Measurements from ENCODE around the gene PCP2. TPM values are rescaled to one million over a fixed set of nuclear protein-coding genes. Genes with fewer than 3 reads are reported as not detected.

PCP2 gene
- total RNA-seq, 1 experiment from 2014 or later = 1.9 TPM

- intact Hi-C loops (cut with micrococcal nuclease; ENCODE audit: unreplicated experiment) = no loop called here
- Histone ChIP-seq H3K27me3 (replicated peaks; ENCODE audit: control insufficient read depth, insufficient read depth, low read length) (no peaks in the 10 kb centered on the region), H3K4me3 (ENCODE audit: low read depth, low read length) (no peak overlapping the region), H3K36me3 (ENCODE audit: control insufficient read depth, insufficient read depth, low read length) (no peaks in the 10 kb centered on the region; the same call in none of the 2 replicates), H3K9me3 (no peaks in the 10 kb centered on the region), H3K4me1 (no peaks in the 10 kb centered on the region)
- no peak for DNase-seq
- TSS peak; percentile 49 for BruUV-seq (replicated peaks)
- Mint-ChIP-seq H3K9me3 (ENCODE audit: unreplicated experiment) (no peaks in the 10 kb centered on the region), H3K36me3 (ENCODE audit: insufficient read depth, unreplicated experiment) (peaks cover 70% of the 10 kb centered on the region), H3K4me1 (ENCODE audit: low read depth, unreplicated experiment) (no peaks in the 10 kb centered on the region), H3K27me3 (ENCODE audit: insufficient read depth, unreplicated experiment) (no peaks in the 10 kb centered on the region), H3K4me3 (ENCODE audit: unreplicated experiment) (no peak overlapping the region), H3K27ac (ENCODE audit: unreplicated experiment) (no peak overlapping the region)
- ChIA-PET CTCF (no interaction called here), POLR2A (no interaction called here)
- TF ChIP-seq CTCF (IDR thresholded peaks at IDR 0.05; ENCODE audit: insufficient read depth in 1 of 2, low read depth in 1 of 2, low read length in 1 of 2, severe bottlenecking in 1 of 2, unreplicated experiment in 1 of 2) = no peak
These were observed 21.8 kb downstream of the PCP2 start for GRCh38 chr19:7611541-7612279.

GRCh38 chr19:7610491-7611240 is 22.9 kb downstream of the PCP2 start:
- no peaks in the 10 kb centered on the region for H3K9me3 ChIP-seq
- intact Hi-C loops (cut with micrococcal nuclease; ENCODE audit: unreplicated experiment) = no loop called here
- ChIA-PET POLR2A (no interaction called here), CTCF (interaction anchor here (2.0 kb wide), 1 partner anchor 42 kb away, joined by 4 read pairs; no protein-coding TSS in a partner anchor)
- Mint-ChIP-seq H3K36me3 (ENCODE audit: insufficient read depth, unreplicated experiment) (peaks cover 66% of the 10 kb centered on the region), H3K27ac (ENCODE audit: unreplicated experiment) (no peak overlapping the region), H3K4me1 (ENCODE audit: low read depth, unreplicated experiment) (no peaks in the 10 kb centered on the region), H3K4me3 (ENCODE audit: unreplicated experiment) (no peak overlapping the region), H3K9me3 (ENCODE audit: unreplicated experiment) (peaks cover 3% of the 10 kb centered on the region), H3K27me3 (ENCODE audit: insufficient read depth, unreplicated experiment) (no peaks in the 10 kb centered on the region)
- no peak overlapping the region for H3K4me3 ChIP-seq (ENCODE audit: low read depth, low read length)
- TF ChIP-seq CTCF (IDR thresholded peaks at IDR 0.05; ENCODE audit: insufficient read depth in 1 of 2, low read depth in 1 of 2, low read length in 1 of 2, severe bottlenecking in 1 of 2, unreplicated experiment in 1 of 2) = no peak
- no peaks in the 10 kb centered on the region for H3K4me1 ChIP-seq
- BruUV-seq (replicated peaks) = no TSS peak
- no peaks in the 10 kb centered on the region; the same call in none of the 2 replicates for H3K36me3 ChIP-seq (ENCODE audit: control insufficient read depth, insufficient read depth, low read length)
- no peaks in the 10 kb centered on the region for H3K27me3 ChIP-seq (replicated peaks; ENCODE audit: control insufficient read depth, insufficient read depth, low read length)
- DNase-seq = no peak

- no peak for DNase-seq
- no peak for TF ChIP-seq CTCF (IDR thresholded peaks at IDR 0.05; ENCODE audit: insufficient read depth in 1 of 2, low read depth in 1 of 2, low read length in 1 of 2, severe bottlenecking in 1 of 2, unreplicated experiment in 1 of 2)
- H3K4me3 ChIP-seq (ENCODE audit: low read depth, low read length) = no peak overlapping the region
- H3K4me1 ChIP-seq = no peaks in the 10 kb centered on the region
- Mint-ChIP-seq H3K4me3 (ENCODE audit: unreplicated experiment) (no peak overlapping the region), H3K9me3 (ENCODE audit: unreplicated experiment) (peaks cover 11% of the 10 kb centered on the region), H3K36me3 (ENCODE audit: insufficient read depth, unreplicated experiment) (peaks cover 70% of the 10 kb centered on the region), H3K27me3 (ENCODE audit: insufficient read depth, unreplicated experiment) (no peaks in the 10 kb centered on the region), H3K27ac (ENCODE audit: unreplicated experiment) (no peak overlapping the region), H3K4me1 (ENCODE audit: low read depth, unreplicated experiment) (no peaks in the 10 kb centered on the region)
- intact Hi-C loops (cut with micrococcal nuclease; ENCODE audit: unreplicated experiment) = no loop called here
- H3K36me3 ChIP-seq (ENCODE audit: control insufficient read depth, insufficient read depth, low read length) = no peaks in the 10 kb centered on the region; the same call in none of the 2 replicates
- H3K27me3 ChIP-seq (replicated peaks; ENCODE audit: control insufficient read depth, insufficient read depth, low read length) = no peaks in the 10 kb centered on the region
- CTCF ChIA-PET = no interaction called here
- no peaks in the 10 kb centered on the region for H3K9me3 ChIP-seq
- POLR2A ChIA-PET = no interaction called here
- no TSS peak for BruUV-seq (replicated peaks)
These were observed 25.5 kb downstream of the PCP2 start for GRCh38 chr19:7607874-7608560.

Measured in Caco-2 (cell line).